Erythroblast (primary cell): ENCODE results near the gene WDR89.

Experiments used
- GATA1 ChIP-seq: IDR thresholded peaks from 2 replicates; pipeline ENCODE4 v1.6.1; 2011; ENCODE audit warnings: low read depth, mild to moderate bottlenecking, control low read depth, low read length, moderate library complexity
- POLR2A ChIP-seq: IDR thresholded peaks from 2 replicates; pipeline ENCODE4 v1.6.1; 2011; ENCODE audit warnings: mild to moderate bottlenecking, low read length

- no peak for TF ChIP-seq GATA1
- no peak for TF ChIP-seq POLR2A
Observed at GRCh38 chr14:63647696-63648410, 6.2 kb upstream of the WDR89 start.
